NCI-H128 (cell line): Measurements from ENCODE around the gene KIAA1549.
"Not testable (repeated sequence)": the region's sequence is repeated elsewhere in the genome, so short reads cannot be mapped to it uniquely, and the experiment has no call there.

ENCODE experiments used
- DNase-seq: peaks from one replicate; lab custom pipeline; 2025; ENCODE audit not compliant: unreplicated experiment; lab: John Stamatoyannopoulos, UW

KIAA1549 gene

DNA sequence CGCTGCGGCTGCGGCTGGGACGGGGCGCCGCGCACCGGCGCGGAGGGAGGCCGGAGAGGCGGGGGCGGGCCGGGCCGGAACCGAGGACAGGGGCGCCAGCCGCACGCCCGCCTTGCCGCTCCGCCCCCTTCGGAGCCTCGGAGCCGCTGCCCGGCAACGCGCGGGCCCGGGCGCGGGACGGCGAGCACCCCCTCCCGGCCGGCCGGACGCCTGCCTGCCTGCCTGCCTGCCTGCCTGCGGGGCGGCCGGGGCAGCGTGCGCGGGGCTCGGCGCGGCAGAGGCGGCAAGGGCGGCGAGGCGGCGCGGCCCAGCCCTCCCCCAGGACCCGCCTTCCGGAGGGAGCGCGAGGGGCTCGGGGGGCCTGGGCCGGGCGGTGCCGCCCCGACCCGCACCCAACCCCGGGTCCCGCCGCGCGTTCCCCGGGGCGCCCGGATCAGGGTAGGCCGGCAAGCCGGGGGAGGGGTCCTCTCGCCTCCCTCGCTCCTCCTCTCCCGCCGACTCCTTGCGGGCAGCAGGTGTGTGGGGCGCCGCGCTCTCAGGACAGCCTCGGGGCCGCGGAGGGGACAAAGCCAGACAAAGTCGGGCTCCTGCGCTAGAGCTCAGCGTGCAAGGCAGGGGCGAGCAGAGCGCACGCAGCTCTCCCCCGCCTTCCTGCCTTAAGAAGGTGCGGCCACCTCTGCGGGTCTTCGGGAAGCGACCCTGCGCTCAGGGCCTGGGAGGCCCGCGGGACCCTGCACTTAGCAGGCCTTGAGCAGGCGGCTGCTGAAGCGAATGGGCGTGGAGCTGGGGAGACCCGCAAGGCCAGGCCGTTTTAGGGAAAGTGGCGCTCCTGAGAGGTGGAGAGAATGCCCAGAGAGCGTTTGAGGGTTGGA is at the start of gene KIAA1549:
Gene KIAA1549, minus strand, starts transcription at position 58 of the 872 bp plus-strand sequence. CDS start 120 bp downstream, outside the sequence.
- DNase-seq = peak; percentile 27

DNA sequence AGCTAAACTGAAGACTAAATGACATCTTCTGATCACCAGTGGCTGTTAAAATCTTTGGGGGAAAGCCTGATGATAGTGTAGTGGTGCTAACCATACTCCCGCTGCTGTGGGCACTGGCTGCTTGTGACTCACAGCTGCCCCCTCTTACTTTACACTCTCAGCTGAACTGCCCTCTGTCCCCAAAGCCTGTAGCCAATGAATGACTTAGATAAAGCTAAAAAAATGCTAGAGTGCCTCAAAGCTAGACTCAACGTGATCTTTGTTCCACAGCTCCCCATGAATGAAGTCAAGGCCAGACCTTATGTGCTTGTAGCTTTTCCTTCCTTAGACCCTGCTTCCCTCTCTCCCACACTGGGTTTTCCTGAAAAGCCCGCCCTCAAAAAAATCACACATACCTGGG is 48.2 kb upstream of the KIAA1549 start:
- DNase-seq = no peak

DNA sequence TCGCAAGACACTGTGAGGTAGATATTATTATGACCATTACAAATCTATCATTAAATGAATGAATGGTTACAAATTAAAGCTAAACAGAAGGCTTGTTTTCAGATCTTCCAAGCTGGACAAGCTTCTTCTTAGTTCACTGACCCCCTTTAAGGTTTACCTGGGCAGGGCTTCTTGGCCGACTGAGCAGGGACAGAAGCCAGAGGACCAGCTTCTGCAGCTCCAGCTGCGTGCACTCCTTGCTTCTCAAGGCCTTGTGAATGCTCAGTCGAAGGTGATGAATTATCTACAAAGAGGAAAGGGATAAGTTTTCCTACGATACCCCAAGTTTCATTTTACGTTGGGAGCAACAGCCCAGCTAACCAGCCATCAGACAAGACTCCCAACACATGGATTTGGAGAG is 45.4 kb upstream of the KIAA1549 start:
- no peak for DNase-seq

DNA sequence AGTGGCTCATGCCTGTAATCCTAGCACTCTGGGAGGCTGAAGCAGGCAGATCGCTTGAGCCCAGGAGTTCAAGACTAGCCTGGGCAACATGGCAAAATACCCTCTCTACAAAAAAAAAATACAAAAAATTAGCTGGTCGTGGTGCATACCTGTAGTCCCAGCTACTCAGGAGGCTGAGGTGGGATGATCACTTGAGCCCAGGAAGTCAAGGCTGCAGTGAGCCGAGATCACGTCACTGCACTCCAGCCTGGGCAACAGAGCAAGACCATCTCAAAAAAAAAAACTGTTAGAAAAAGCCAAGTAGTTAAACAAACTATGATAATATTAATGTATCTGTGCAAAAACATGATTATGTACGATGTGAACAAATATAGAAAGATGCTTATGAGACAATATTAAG is 44.7 kb upstream of the KIAA1549 start:
- DNase-seq = not testable (repeated sequence)

DNA sequence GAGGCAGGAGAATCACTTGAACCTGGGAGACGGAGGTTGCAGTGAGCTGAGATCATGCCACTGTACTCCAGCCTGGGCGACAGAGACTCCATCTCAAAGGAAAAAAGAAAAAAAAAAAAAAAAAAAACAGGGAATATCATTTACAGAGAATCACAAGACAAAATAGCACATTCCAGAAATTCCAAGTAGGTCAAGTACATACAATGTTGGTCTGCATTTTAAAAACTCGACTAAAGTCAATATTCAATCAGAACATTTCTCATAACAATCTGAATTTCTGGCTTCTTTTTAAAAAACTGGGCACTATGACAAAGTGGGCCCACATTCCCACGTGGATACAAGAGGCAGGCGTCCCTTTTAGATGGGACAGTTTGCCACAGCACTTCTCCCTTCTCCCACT is 41.9 kb upstream of the KIAA1549 start:
- DNase-seq = no peak

DNA sequence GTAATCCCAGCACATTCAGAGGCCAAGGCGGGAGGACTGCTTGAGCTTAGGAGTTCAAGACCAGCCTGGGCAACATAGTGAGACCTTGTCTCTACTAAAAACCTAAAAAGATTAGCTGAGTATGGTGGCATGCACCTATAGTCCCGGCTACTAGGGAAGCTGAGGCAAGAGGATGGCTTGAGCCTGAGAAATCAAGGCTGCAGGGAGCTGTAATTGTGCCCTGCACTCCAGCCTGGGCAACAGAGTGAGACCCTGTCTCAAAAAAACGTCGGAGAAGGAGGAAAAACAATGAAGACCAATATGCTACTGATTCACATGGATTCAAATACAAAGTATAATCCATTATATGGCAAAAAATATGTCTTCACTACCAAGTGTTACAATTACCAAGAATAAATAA is 41.1 kb upstream of the KIAA1549 start:
- no peak for DNase-seq

DNA sequence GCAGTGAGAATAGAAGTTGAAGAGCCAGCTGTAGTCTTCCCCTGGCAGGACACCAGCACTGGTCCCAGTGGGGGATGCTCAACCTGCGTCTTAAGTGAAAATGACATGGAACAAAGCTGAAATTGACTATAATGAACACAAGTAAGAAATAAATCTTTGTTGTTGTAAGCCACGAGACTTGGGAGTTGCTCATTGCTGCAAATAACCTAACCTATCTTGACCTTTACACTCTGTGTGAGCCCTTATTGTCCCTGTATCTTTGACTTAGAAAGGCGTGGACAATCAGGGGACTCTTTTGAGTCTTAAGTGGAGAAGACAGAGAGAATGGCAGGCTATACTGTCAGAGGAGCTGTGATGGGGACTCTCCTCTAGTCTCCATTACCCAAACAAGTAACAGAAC is 37.7 kb upstream of the KIAA1549 start:
- DNase-seq = no peak

DNA sequence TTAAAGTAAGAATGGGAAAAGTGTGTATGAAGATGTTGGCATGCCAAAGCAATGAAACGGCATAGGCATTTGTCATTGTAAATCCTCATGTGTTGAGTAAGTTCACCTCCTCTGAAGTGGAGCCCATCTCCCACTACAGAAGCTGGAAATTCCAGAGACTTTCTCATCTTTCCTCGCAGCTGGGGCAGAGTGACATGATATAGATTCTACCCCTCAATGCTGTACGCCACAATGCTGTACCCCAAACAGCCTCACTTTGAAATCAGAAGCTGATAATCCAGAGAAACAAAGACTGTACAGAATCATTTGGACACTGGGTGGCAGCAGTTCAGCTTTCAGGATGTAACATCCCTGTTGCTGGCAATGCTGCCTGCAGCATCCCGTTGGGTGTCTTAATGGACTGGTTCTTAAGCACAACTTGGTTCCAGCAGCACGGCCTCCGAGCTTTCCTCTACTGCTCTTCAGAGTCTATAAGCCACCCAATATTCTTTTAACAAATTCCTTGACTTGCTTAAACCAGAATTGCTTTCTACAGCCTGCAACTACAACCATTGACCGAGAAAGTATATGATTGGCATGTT is 35.8 kb upstream of the KIAA1549 start:
- peak; percentile 16 for DNase-seq

DNA sequence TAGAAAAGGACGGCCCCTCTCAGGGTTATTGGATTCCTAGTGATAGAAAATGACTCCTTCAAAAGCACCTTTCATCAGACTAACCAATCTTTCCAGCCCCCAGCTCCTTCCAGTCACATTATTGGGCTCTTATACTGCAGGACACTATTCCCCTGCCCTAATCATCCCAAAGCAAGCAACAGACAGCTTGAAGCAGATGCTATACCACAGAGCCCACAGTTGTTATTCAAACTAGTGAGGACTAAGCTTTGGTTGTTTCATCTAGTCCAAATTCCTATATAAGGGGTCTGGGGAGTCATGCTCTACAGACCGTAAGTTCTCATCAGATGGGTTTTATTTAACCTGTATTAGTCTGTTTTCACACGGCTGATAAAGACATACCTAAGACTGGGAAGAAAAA is 30.2 kb upstream of the KIAA1549 start:
- no peak for DNase-seq

DNA sequence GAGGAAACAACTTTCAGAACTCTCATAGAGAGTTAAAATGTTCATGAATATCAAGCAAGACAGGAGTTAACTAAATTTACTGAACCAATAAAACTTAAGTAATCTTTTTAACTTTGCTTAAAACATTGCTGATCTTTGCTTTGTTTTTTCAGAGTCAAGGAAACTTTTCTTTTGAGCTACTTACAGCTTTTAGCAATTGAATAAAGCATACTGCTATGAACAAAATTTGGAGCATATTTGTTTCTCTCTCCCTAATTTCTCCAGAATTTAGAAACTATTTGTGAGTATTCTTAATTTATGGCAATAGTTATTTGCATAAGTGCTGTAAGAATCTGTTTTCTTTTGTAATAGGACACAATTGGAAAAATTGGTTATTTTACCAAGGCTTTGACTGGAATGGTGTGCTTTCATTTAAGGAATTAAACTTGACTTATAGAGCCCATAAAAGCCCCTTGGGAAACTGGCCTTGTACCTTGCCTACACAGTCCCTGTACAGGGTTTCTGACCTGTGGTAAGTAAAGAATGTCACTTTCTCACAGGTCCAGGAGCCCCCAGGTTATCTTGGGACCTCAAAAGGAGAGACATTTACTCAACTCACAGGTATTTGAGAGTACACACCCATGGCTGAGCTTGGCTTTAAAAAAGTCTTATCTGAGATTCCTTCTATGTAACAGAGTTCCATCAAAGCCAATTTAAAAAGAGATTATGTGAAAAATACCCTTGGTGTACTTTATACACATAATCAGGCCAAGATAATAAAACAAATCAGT is 23.3 kb upstream of the KIAA1549 start:
- no peak for DNase-seq

DNA sequence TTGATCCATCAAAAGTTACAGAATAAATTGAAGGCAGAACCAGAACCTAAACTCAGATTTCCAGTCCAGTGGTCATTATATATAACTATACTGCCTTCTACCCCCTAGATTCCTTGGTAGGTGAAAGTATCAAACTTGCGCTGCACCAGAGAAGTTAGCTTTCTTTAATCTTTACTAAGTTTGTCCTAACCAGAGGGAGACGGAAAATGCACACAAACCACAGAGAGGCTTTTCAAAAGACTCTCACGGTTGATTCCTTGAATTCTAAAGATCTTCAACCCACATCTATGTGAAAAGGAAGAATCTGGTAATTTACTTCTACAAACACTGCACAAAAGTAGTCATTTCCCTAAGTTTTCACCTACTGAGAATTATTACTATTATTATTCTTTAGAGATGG is 18.2 kb upstream of the KIAA1549 start:
- no peak for DNase-seq

DNA sequence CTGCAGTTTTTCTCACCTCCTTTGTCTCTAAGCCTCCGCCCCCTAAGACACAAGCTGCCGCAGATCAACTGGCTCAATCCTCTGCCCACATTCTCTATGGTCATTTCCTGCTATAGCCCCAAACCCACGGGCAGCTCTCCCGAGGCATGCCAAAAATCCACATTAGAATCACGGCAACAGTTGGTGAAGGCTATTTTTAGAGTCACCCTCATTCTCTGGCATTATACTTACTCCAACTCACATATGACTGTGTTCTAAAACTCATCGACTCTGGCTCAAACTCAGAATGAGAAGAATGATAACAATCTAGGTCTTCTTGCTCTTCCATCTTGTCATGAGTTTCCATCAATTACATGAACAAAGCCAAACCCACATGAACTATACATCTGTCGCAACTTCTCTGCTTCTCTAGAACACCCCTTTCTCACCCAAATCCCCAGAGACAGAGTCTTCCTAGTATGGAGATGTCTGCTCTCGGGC is 10.9 kb upstream of the KIAA1549 start:
- DNase-seq = no peak

DNA sequence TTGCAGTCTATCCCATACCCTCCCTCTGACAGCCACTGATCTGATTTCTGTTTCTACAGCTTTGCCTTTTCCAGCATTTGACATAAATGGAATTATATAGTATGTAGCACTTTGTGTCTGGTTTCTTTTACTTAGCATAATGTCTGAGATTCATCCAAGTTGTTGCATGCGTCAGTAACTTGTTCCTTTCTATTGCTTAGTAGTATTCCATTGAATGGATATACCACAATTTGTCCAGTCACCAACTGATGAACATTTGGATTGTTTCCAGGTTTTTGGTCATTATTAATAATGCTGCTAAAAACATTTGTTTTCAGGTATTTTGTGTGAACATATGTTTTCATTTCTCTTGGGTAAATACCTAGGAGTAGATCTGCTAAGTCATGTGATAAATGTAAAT is 6.5 kb upstream of the KIAA1549 start:
- DNase-seq = no peak

DNA sequence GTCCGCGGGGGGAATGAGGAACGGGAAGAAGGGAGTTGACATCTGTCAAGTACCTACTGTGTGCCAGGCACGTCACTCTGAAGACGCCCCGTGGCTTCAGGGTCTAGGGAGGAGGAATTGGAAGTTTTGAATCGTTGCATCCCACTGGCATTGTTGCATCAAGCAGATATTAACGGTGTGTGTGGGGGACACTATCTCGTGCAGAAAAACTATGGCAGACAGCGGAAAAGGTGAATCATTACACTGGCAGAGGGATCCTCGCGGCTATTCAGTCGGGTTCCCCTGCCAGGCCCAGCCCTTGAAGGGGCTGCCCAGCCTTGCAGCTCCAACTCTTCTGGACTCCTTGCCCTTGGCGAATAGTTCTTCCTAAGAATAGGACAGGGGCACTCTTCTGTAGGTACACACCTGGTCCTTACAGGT is 1.0 kb upstream of the KIAA1549 start:
- DNase-seq = no peak

DNA sequence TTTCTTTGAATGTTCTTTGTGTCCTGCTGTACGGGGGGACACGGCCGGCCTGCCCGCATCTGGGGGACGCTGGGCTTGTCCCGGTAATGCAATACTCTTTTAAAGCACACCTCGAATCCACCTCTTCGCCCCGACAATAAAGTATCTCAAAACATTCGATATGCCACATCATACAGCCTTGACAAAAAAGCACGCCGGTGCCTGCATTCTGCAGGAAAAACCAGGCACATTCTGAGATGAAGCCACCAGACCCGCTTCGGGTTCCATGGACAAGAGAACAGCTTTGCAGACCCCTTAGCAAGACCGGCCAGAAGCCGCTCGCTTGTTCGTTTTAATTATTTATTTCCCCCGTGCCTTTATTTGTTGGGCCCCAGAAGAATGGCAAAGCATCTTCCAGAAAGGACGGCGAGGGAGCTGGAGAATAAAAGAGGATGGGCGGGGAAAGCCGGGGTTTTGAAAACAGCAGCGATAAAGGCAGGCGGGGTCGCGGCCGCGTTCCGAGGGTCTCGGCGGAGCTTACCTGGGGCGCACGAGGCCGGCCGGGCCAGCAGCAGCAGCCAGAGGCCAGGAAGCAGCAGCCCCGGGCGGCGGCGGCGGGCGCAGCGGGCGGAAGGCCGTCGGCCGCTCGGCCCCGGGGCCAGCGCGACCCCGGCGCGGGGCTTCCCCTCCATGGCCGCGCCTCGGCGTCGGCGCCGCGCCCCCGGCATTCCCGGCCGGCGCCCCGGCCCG is 462 bp downstream of the KIAA1549 start:
- no peak for DNase-seq

DNA sequence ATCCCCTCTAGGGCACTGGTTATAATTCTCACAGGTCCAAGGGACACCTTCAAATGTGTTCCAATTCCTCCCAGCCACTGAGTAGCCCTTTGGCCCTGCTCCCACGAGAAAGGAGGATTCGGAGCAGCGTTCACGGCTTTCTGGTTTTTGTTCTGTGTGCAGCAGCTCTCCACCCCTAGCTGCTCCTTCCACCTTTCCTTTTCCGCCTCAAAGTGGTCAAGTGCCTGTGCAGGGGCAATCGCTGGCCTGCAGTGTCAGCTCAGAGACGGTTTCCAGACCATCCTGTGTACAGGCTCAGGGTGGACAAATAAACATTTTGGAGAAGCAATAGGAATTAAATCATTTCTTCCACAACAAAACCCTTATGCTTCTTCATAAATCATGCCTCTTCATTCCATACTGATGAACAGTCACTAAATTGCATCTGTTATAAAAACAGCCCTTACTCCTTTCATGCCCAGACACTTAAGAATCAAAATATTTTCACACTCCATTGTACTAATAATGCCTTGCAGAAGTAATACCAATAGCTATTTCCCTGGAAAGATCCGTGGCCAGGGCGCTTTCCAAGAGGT is 1.1 kb downstream of the KIAA1549 start:
- no peak for DNase-seq

DNA sequence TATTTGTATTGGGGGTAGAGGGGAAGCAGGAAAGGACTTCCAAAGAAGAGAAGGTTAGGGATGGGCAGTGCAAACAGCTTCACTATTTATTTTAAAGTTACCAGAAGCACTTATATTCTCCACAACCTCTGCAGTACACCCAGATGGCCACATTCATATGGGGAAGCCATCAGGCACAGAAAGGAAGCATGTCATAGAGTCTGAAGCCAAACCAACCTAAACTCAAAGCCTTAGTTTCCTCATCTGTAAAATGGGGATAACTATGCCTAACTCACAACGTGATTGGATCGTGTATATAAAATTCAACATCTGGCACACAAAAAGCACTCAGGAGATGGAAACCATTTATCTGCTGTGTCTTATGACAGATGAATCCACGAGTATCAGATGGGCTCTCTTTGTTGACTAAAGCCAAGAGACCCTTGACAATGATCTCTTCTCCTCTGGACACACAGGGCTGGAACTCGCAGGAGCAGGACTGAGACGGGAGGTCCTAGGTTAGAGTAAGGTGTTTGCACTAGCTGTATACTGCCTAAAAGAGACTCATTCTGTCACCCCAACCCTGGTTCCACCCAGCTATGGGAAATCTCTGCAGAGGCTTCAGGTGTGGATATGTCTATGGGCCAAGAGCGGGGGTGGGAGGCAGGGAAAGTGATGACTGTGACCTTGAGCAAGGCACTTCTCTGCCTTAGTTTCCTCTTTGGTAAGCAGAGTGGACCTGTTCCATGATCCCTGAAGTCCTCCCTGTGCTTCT is 1.8 kb downstream of the KIAA1549 start:
- no peak for DNase-seq

DNA sequence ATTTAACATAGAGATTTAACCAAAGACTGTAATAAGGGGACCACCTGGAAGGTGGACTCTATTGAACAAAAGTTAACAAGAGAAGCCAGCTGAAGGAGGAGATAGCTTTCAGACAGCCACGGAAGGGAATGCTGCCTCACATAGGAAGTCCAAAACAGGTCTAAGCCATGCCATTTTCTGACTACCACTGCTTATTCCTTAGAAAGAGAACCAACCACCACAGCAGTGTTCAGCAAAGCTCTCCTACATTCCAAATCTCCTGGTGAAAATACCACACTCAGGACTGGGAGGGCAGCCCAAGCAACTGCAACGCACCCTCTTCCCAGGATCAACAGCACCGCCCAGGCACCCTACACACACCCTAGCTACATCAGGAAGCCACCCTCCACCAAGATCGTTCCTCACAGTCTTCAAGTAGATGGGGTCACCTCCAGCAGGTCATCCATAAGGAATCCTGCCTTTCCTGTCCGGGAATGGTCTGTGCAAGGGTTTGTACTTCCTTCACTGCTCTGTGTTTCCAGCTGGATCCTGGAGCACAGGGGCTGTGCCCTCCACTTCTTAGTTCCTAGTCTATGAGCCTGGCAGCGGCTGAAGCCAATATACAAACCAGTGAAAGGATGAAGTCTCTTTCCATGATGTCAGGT is 2.5 kb downstream of the KIAA1549 start:
- DNase-seq = no peak

DNA sequence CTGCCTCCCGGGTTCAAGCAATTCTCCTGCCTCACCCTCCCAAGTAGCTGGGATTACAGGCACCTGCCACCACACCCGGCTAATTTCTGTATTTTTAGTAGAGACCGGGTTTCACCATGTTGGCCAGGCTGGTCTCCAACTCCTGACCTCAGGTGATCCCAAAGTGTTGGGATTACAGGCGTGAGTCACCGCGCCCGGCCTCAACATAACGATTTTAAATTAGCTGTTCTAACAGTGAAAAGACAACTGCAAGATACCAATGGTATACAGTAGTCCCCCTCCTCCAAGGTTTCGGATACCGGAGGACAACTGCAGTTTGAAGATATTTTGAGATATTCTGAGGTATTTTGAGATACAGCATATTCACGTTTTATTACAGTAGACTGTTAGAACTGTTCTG is 5.0 kb downstream of the KIAA1549 start:
- not testable (repeated sequence) for DNase-seq
